CD4-positive, alpha-beta T cell treated with Interleukin-12 subunit alpha and Interleukin-12 subunit beta, for 1 hour (primary cell): ENCODE measurements around the gene CFAP74.
"Not testable (repeated sequence)": the region's sequence is repeated elsewhere in the genome, so short reads cannot be mapped to it uniquely, and the experiment has no call there.

Experiments used
- DNase-seq: peaks from one replicate; pipeline ENCODE4 v3.0.0-alpha.2; 2020

Gene CFAP74

DNA sequence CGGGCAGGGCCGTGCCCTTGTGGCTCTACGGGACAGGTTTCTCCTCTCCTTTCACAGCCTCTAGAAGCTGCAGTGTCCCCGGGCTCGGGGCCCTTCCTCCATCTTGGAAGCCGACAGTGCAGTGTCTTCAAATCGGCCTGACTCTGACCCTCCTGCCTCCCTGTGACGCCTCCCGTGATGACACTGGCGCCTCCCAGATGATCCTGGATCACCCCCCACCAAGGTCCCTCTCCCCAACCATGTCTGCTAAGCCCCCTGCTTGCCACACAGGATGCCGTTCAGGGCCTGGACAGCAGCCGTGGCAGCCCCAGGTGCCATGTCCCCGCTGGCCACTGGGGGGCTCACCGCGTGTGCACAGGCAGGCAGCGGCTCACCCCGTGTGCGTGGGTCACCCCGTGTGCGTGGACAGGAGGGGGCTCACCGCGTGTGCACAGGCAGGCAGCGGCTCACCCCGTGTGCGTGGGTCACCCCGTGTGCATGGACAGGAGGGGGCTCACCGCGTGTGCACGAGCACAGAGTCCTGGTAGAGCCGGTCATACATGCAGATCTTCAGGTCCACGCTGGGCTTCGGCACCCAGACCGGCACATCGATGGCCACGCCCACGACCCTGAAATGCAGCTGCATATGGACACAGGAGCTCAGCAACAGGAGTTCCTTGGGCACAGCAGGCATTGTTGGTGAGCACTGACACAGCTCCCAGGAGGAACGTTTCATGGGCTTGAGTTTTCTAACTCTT, 59.6 kb downstream of the CFAP74 start:
- DNase-seq, result peak; percentile 50

DNA sequence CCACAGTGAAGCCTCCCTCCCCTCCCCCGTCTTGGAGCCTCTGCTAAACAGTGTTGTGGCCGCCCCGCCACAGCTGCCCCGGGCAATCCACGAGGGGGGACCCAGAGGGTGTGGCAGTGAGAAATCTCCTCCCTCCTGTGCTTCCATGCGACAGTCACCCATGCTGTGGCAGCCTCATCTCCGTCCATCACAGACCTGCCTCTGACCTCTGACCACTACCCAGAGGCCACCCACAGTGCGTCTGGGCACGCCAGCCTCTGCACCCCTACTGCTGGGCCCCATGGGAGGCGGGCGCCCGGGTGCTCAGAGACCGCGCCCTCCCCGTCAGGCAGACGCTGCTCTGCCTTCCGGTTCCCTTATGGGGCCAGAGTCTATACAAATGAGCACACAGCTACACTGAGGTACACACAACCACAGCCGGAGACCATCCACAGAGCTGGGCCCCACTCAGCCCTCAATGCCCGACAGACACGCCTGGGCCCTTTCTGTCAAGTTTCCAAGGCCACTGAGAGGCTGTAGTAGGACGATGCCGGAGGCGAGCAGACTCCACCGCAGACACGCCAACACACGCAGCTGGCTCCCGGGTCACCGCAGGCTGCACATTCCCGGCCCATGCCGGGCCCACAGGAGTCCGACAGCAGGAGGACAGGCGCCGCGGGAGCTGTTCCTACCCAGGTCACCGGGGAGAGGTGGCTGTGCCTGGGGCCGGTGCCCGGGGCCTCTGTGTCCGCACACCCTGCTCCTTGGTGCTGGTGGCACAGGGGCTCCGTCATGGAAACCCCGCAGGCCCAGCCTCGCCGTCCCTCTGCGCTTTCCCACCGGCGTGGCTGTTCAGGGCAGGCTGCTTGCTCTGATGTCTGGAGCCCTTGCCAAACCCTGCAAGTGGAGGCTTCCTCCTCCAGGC, 60.6 kb downstream of the CFAP74 start:
- no peak for DNase-seq

- no peak for DNase-seq
Measured at GRCh38 chr1:1941868-1942752, 61.5 kb downstream of the CFAP74 start.

GRCh38 chr1:1941211-1941841, 62.3 kb downstream of the CFAP74 start:
- no peak for DNase-seq

GRCh38 chr1:1940123-1940425, 63.5 kb downstream of the CFAP74 start:
- no peak for DNase-seq

GRCh38 chr1:1939296-1940122, 64.1 kb downstream of the CFAP74 start:
- DNase-seq, result no peak

DNA sequence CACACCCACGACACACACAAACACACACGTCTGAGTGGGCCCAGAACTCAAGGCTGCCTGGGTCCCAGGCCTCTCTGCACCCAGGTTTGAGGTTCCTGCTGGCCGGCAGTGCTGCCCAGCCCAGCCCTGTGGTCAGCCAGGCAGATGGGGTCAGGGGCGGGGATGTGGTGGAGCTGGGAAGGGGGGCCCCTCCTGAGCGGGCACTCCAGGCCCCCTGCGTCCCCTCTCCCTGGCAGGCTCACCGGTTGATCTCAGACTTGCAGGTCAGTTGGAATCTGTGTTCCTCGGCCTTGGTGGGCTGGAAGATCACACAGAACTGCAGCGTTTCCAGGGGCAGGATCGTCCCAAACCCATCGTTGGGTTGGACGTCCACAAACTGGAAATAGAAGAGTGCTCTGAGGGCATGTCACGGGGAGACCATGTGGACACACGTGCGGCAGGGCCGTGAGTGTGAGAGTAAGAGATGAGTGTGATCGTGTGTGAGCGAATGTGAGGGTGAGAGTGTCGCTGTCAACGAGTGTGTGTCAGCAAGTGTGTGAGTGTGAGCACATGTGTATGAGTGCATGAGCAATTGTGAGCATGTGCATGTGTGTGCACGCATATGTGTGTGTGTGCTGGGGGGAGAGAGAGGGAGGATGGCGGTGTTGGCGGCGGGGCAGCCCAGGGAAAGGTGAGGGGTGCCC, 64.8 kb downstream of the CFAP74 start:
- DNase-seq, result no peak

DNA sequence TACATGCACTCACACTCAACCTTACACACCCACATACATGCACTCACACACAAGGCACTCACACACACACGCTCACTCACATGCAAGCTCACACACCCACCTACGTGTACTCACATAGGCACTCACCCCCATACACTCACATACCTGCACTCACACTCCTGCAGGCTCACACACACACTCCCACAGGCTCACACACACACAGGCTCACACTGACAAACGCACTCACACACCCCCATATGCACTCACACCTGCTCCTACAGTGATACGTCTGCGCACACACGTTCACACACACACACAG, 65.4 kb downstream of the CFAP74 start:
- DNase-seq, result no peak

DNA sequence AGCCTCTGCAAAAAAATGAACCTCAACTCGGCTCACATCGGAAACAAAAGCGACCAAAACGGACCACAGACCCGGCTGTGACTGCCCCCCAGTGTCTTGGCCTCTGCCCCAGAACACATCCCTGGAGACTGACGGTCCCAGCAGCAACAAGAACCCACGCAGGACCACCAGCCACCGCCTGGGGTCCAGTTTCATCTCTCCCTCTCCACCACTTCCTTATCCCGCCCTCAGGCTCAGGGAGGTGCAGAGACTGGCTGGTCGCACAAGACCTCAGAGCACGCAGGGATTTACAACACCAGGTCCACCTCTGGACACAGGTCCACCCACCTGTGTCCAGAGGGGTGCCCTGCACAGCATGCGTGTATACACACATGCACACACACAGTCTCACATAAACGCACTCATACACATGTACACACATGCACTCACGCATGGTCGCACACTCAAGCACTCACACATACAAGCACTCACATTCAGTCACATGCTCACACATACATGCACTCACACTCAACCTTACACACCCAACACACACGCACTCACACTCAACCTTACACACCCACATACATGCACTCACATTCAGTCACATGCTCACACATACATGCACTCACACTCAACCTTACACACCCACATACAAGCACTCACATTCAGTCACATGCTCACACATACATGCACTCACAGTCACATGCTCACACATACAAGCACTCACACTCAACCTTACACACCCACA, 65.9 kb downstream of the CFAP74 start:
- no peak for DNase-seq

- DNase-seq, result no peak
Measured at GRCh38 chr1:1937061-1937460, 66.5 kb downstream of the CFAP74 start.

DNA sequence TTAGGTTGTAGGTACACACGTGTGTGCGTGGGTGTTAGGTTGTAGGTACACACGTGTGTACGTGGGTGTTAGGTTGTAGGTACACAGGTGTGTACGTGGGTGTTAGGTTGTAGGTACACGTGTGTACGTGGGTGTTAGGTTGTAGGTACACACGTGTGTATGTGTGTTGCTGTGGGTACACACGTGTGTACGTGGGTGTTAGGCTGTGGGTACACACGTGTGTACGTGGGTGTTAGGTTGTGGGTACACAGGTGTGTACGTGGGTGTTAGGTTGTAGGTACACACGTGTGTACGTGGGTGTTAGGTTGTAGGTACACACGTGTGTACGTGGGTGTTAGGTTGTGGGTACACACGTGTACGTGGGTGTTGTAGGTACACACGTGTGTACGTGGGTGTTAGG, 68.7 kb downstream of the CFAP74 start:
- not testable (repeated sequence) for DNase-seq

GRCh38 chr1:1929639-1930545, 73.7 kb downstream of the CFAP74 start:
- DNase-seq, result no peak

GRCh38 chr1:1929102-1929638, 74.4 kb downstream of the CFAP74 start:
- DNase-seq, result no peak

DNA sequence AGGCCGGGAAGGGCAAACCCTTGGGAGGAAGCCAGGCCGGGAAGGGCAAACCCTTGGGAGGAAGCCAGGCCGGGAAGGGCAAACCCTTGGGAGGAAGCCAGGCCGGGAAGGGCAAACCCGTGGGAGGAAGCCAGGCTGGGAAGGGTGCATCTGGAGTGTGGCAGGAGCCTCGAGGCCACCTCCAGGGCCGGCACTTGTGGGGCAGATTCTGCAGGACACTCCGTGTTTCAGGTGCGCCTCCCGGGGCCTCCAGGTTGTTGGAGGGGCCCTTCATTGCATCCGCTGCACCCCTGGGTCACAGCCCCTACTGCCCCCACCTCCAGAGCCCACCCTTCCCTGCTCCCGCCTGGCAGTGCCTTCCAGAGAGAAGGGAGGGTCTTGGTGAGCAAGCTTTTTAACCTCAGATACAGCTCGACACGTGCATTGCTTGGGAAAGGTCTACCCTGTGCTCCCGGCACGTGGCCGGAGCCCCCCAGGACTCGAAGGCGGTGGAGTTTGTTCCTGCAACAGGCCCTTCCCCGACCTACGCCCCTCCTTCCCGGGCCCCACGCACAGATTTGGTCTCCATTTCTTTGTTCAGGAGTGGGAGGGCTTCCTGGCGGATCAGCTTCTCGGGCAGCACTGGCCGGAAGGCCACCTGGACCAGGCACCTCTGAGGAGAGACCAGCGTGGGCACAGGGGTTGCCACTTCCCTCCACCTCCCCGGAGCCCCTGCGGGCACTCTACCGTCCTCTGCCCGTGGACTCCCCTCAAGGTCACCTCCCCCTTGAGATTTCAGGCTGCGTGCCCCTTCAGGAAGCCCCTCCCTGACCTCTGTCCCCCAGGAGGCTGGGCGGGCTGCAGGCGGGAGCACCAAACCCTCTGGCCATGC, 75.1 kb downstream of the CFAP74 start:
- DNase-seq, result no peak

- DNase-seq, result no peak
Measured at GRCh38 chr1:1927751-1928150, 75.8 kb downstream of the CFAP74 start.

- no peak for DNase-seq
Measured at GRCh38 chr1:1926886-1927660, 76.5 kb downstream of the CFAP74 start.

GRCh38 chr1:1926346-1926811, 77.2 kb downstream of the CFAP74 start:
- no peak for DNase-seq
